Stimulated activated CD4-positive, alpha-beta T cell treated with anti-CD3 and anti-CD28 coated beads, Interleukin-12 subunit alpha, Interleukin-12 subunit beta, amount 100 ng/mL, for 48 hours (primary cell): ENCODE data around the gene RFX1.

Experiments used
- DNase-seq, 3 donors: peaks; one replicate each; pipeline ENCODE4 v3.0.0-alpha.2; 2020; ENCODE audit warnings: low read depth in 2 of 3, low spot score in 1 of 3

Gene RFX1

DNA sequence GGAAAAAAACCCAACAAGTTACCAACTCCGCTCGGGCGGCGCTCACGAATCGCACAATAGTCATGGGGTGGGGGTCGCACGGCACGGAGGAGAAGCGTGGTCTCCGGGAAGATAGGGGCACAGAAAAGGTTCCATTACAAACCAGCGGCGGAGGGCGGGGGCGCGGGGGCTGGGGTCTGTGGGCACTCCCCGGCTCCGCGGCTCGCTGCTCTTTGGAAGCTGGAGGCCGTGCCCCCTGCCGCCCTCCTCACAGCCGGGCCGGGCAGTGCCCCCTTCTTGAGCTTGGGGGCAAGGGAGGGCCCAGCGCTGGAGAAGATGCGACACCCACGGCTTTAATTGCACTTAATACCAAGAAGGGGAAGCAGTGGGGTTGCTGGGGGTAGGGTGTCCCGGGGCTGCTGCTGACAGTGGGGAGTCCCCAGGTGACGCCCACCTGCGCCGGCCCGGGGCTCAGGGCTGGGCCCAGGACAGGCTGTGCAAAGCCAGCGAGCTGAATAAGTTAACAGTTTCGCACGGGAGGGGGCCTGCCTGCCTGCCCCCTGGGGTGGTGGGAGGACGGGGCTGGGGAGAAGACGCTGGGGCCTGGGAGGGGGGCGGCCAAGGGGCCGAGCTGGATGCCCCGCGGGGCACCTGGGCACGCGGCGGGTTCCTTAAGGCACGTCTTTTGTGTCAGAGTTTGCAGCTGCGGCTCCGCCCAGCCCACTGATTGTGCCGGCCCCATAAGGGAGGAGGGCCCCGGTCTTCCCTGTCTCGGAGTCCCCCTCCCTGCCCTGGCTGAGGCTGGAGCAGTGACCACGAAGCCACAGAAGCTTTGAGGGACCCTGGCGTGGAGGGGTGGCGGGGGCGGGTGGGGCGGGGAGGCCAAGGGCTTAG, 44.1 kb downstream of the RFX1 start:
- no peak for DNase-seq

- no peak for DNase-seq
Observed at GRCh38 chr19:13960863-13961784, 45.0 kb downstream of the RFX1 start.

- DNase-seq = no peak
Observed at GRCh38 chr19:13959962-13960862, 45.9 kb downstream of the RFX1 start.

DNA sequence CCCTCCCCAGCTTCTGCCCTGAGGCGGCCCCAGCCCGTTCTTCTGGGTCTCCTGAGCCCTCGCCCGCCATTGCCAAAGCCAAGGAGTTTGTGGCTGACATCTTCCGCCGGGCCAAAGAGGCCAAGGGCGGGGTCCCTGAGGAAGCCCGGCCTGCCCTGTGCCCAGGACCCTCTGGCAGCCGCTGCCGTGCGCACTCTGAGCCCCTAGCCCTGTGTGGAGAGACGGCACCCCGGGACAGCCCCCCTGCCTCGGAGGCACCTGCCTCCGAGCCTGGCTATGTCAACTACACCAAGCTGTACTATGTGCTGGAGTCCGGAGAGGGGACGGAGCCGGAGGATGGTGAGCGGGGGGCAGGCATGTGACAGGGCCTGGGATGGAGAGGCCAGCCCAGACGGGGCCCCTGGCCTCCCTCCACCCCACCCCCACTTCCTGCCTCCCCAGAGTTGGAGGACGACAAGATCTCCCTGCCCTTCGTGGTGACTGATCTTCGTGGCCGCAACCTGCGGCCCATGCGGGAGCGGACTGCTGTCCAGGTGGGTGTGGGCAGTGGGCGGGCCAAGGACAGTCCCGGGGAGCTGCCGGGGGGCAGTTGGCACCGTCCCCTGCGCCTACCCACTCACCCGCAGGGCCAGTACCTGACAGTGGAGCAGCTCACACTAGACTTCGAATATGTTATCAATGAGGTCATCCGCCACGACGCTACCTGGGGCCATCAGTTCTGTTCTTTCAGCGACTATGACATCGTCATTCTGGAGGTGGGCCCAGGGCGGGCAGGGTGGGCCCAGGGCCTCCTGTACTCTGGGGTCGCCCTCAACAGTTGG, 46.8 kb downstream of the RFX1 start:
- DNase-seq = no peak

- no peak for DNase-seq
Observed at GRCh38 chr19:13958043-13958442, 48.1 kb downstream of the RFX1 start.

DNA sequence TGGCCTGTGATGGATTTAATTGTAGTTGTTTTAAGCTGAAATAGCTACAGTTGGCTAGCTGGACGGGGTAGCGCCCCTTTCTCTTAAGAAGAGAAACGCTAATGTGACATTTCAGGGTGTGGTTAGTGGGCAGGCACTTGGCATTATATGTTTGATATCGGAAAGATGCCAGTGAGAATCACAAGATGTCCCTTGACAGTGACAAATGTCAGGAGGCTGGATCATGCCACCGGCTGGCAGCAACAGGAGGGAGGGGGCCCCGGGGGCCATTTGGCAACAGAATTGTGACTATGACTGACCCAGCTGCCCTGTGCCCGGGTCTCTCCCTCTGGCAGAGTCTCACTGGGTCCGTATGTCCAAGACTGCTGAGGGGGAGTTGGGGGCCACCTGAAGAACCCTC, 49.1 kb downstream of the RFX1 start:
- no peak for DNase-seq

GRCh38 chr19:13956365-13956744, 49.8 kb downstream of the RFX1 start:
- no peak for DNase-seq

GRCh38 chr19:13955662-13956364, 50.3 kb downstream of the RFX1 start:
- DNase-seq = no peak

GRCh38 chr19:13954185-13954584, 51.9 kb downstream of the RFX1 start:
- DNase-seq = no peak

DNA sequence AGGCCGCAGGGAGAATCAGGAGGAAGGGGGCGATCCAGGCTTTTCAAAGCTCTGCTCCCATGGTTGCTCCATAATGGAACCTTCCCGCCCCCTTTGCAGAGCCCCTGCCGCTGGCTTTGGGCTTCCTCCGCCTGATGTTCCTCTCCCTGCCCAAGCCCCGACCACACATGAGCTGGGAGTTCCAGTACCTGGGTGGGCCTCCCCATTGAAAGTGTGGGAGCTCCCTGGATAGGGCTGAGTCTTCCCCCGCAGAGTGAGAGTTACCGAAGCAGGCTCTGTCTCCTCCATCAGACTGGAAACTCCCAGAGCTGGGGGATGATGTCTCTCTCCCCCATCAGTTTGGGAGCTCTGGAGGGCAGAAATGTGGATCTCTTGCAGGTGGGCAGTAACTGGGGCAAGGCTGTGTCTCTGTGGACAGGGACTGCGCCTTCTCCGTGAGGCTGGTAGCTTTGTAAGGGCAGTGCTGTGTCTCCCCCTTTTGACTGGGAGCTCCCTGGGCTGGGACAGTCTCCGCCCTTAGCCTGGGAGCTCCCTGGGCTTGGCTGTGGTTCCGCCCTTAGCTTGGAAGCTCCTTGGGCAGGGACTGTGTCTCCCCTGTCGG, 53.1 kb downstream of the RFX1 start:
- no peak for DNase-seq

DNA sequence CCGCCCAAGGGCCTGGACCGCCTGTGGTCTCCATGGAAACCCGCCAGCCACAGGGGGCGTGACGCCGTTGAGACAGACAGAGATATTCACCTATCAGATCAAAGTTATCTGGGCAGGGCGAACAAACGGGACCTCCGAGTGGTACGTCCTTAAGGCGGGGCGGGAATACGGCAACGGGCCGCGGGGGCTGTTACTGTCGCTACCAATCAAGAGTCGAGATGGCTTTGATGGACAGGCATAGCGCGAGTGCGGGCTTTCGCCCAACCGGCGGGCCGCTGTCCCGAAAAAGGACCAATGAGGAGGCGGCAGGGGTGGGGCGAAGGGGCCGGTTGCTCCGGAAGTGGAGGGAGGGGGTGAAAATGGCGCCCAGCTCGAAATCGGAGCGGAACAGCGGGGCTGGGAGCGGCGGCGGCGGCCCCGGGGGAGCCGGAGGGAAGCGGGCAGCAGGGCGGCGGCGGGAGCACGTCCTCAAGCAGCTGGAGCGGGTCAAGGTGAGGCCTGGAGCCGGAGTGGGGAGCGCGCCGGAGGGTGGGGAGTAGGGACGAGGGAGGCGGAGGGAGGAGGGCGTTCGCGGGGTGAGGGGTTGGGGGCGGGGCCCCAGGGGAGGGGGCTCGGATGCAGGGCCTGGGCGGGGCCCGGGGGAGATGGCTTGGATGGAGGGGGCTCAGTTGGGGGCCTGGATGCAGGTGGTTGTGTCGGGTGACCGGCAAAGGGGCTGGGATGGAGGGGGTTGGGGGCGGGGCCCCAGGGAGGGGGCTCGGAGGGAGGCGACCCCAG, 53.8 kb downstream of the RFX1 start, which contains the start of gene DCAF15:
TSS of gene DCAF15 (plus strand) at position 356 of the 777 bp plus-strand sequence. CDS start at position 360, 4 bp downstream.
- DNase-seq = peak; percentile 98 to 99 (median 99)

DNA sequence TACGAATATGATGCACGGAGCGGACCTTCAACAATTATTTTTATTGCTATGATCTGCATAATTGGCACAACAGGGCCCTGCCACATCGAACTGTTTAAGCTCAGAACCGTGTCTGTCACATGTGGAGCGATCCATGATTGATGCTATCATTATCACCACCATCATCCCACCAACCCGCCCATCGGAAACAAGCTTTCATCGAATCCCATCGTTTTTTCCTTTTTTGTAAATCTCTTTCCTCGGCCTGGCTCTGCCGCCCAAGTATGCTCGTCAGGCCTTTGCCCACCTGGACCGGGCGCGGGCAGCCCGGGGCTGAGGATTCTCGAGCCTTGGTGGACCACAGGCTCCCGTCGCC, 54.3 kb downstream of the RFX1 start:
- no peak for DNase-seq

DNA sequence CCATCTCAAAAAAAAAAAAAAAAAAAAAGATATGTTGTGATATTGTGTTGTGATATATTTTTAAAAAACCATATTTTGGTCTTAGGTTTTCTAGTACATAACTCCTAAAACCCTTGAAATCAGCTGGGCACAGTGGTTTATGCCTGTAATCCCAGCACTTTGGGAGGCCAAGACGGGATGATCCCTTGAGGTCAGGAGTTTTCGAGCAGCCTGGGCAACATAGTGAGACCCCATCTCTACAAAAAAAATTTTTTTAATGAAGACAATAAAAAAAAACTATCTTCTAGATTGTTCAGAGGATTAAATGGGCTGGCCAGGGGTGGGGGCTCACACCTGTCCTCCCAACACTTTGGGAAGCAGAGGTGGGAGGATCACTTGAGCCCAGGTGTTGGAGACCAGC, 55.1 kb downstream of the RFX1 start:
- no peak for DNase-seq

DNA sequence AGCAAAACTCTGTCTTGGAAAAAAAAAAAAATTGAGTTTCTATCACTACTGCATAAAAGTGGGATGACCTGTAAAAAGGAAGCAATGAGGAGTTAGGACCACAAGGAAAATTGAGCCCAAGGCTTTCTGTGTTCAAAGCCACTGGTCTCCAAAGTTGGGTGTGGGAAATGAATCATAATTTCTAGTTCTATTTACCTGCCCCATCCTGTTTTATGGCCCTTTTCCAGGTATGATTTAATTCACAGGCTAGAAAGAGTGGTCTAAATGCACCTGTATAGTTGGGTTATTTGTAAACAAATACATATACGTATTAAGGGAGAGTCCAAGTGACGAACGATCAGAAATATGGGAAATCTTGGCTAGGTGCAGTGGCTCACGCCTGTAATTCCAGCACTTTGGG, 59.7 kb downstream of the RFX1 start:
- DNase-seq = no peak

- no peak for DNase-seq
Observed at GRCh38 chr19:13942023-13942684, 64.0 kb downstream of the RFX1 start.

DNA sequence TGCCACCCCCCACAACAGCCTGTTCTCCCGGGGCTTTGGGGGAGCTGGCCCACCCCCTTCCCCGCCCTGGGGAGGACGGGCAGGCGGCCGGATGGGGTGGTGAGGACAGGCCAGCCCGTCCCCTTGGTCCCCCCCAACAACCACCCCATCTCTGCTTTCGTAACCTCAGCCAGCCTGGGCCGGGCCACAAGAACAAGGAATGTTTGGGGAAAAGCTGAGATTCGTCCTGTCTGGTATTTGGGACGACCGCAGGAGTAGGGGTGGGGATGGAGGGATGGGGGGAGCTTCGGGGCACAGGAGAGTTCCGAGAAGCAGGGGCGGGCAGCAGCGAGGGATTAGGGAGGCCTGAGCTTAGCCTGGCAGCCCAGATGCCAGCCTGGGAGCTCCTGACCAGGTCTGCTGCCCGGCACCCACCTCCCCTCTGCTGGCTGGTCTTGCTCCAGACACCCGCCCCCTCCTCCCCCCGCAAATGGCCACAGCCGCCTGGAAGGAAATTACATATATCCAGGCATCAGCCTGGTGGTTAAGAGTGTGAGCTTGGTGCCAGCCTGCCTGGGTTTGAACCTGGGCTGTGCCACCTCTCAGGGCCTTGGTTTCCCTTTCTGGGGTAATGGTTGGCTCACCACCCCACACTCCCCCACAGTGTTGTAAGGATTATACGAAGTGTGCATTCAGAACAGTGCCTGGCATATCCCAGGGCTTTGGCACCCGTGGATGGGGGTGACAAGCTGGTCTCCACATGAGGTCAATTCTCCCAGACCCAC, 67.6 kb downstream of the RFX1 start, which contains the start of gene PODNL1:
TSS of gene PODNL1 (minus strand) at position 117 of the 764 bp plus-strand sequence. CDS start 236 bp downstream, outside the sequence.
- no peak for DNase-seq
